ENCODE data around the gene STX8.

Gene STX8

DNA sequence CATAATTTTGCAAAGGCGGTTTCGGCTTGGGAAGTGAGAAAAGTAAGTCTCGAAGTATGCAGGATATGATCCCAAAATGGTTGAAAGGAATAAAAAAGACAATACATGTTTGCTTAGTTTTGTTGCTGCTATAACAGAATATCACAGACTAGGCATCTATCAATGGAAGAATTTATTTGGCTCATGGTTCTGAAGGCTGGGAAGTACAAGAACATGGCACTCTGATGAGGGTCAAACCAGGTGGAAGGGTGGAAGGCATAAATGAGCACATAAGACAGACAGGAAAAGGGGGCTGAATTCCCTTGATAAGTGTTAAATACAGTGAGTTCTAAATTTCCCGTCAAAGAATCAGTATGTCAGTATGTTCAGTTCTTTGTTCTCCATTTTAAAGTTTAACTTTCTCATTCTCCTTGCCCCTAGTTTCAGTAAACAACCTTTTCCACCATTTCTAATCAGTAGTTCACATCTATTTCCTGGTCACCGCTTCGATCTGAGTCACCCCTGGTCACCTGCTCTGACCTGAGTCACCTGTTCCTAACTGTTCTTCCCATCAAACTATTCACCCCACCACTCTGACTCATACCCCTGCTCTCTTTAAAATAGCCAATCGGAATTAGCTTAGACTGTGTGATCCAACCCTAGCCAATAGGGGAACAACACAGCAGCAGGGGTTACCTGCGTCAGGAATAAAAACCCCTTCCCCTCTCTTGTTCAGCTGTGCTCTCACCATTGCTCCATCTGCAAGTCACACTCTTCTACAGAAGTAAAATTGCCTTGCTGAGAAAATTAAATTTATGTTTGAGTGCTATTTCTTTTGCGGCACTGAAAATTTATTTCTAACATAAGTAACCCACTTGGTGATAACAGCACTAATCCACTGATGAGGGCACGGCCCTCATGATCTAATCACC lies 240.8 kb downstream of the STX8 start:
- DNase-seq = no peak

GRCh38 chr17:9332132-9332494 lies 243.5 kb downstream of the STX8 start:
- no peak for DNase-seq

DNA sequence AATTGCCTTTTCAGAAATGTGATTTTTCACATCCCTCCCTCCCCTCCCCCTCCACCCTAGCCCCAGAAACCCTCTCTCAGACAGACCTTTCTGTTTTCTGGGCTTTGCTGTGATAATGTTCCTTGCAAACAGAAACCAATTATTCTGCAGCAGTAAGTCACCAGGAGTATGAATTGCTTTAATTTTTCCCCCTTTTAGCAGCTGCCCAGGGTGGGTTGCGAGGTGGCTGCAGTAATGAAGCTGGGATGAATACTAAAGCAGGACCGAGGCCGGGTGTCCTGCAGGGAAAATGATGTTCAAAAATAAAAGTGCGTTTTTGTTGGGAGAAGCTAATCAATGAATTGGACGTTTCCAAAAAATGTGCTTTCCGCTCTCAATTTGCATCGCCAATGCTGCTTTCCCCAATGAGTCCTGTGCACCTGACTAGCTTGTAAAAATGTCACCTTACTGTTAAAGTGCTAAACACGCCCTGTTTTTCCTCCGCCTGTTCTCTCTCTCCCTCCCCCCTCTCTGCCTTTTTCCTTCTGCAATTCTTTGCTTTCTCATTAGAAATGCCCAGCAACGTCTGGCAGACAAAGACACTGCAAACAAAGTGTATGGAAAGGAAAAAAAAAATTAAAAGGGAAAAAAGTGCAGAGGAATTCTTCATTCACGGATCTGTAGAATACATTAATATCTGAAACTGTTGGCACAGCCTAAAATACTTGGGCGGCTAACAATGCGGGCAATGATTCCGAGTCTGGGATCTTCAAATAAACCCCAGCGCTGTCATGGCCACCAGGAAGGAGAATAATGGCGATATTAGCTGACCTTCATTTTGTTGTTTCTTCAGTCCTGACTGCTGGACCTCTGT lies 244.1 kb downstream of the STX8 start:
- DNase-seq = no peak

DNA sequence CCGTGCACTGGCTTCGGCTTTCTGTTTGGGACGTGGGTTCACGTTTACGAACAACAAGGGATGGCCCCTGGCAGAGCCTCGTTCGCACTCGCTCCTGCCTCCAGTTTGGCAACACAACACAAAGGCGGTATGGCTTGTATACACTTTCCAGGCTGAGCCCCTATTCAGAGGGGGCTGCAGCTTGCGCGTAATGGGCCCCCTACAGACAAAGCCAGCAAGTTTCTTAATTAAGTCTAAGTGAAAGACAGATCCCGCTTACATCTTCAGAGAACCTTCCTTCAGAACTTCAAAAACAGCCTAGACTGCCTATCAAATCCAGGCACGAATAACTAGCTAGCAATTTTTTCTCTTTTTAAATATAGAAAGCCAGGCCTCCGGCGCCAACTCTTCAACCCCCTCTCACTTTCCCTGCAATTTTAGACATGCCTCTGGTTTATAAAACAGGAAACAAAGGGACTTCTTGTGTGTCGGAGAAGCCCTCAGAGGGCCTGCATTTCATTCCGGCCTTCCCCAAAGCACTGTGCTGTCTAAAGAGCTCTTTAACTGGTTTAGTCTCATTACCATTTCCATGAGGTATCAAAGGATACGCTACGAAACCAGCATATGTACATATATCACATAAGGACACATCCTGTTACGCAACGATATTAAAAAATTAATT lies 244.9 kb downstream of the STX8 start:
- no peak for DNase-seq

GRCh38 chr17:9330141-9330540 lies 245.5 kb downstream of the STX8 start:
- no peak for DNase-seq

- DNase-seq = no peak
These were observed 246.2 kb downstream of the STX8 start for GRCh38 chr17:9329251-9329921.

DNA sequence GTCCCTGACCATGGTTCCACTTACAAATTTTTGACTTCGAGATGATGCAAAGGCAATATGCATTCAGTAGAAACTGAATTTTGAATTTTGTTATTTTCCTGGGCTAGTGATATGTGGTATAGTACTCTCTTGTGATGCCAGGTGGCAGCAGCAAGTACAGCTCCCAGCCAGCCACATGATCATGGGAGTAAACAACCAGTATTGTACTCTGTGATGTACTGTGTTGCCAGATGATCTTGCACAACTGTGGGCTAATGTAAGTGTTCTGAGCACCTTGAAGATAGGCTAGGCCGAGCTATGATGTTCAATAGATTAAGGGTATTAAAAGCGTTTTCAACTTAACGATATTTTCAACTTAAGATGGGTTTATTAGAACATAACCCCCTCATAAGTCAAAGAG lies 250.8 kb downstream of the STX8 start:
- DNase-seq = peak in 1 of 3 experiments; percentile 3

DNA sequence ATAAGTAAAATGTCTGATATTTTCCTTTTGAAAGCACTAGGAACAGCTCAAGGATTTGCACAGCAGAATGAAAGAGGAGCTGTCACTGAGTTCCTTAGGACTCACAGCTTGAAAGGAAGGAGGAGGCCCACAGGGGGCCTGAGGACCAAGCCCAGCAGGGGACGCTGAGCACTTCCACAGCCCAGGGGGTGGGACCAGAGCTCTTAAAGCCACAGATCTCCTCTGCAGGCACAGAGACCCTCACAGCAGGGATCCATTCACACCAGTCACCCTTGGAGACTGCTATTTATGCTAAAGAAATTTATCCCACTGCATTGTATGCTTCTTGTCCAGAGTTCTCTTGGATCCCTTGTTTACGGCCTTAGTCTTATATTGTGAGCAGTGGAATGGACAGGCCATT lies 253.3 kb downstream of the STX8 start:
- peak in 1 of 3 experiments; percentile 1 for DNase-seq

DNA sequence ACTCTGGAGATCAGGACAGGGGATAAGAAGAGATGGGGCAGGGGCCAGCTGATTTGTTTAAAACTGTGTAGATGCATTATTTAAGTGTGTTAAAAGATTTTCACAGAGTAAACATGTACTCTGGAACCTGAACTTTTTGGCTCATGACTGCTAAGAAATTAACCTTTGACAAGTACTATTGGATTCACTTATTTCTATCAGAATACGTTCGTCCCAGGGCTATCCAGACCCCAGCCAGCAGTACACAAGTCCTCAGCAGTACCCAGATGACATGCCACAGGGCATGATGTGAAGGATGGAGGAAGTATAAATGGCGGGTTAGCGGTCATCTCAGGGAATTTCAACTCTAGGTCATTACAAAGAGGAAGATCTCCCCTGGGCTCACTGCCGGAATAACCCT lies 253.7 kb downstream of the STX8 start:
- no peak for DNase-seq

- no peak for DNase-seq
These were observed 260.3 kb downstream of the STX8 start for GRCh38 chr17:9315360-9315759.

- no peak for DNase-seq
These were observed 262.3 kb downstream of the STX8 start for GRCh38 chr17:9313346-9313745.

DNA sequence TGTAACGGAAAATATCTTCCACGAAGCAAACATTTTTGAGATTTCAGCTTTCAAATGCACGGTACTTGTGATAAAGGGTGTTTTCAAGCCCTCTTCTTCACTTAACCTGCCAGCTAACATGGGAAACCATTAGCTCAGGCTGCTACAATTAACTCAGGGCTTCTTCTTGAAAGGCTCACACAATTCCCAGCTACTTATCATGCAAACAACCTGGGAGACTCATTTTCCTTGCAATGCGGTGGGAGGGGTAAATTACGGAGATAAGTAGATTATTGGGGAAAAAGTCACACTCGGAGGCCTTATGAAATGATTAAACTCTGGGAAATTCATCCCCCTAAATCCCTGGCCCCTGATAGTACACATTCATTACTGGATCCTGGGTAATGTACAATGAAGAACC lies 266.4 kb downstream of the STX8 start:
- DNase-seq = peak in 1 of 3 experiments; percentile 3

DNA sequence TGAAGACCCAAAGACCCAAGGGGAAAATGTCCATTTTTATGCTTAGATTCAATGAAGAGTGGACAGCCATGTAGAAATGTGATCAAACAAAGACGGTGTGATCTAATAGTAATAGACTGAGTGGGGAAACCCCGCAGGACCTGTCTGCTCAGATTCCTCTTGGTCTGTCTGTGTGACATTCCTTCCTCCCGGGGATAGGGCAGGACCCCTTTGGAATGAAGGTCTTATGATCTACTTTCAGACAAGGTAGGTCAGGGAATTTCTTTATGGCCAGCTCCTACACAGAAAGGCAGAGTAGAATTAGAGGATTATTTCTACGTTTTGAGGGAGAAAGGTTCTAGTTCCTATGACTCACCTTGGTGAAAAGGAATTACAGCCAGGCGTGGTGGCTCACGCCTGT lies 267.6 kb downstream of the STX8 start:
- DNase-seq = no peak

- no peak for DNase-seq
These were observed 268.2 kb downstream of the STX8 start for GRCh38 chr17:9307313-9307998.

- DNase-seq = no peak
These were observed 269.5 kb downstream of the STX8 start for GRCh38 chr17:9306086-9306485.

GRCh38 chr17:9299695-9300094 lies 275.9 kb downstream of the STX8 start:
- no peak for DNase-seq

GRCh38 chr17:9298776-9299295 lies 276.8 kb downstream of the STX8 start:
- no peak for DNase-seq

DNA sequence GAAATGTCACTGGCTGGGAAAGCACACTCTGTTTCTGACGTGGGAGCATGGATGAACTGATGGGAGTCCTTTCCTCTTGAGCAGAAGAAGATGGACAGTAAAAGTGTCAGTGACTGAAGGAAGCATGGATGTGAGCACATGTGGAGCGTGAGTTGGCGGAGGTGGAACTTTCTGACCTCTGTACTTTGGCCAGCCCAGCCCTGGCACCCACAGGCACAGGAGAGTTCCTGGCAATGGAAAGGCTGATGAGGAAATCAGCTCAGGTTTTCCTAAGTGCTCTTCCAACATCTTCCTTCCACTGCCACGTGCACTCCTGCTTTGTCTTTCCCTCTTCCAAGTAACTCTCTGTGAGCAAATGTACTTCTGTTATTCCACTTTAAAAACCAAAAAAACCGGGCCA lies 277.5 kb downstream of the STX8 start:
- DNase-seq = no peak

DNA sequence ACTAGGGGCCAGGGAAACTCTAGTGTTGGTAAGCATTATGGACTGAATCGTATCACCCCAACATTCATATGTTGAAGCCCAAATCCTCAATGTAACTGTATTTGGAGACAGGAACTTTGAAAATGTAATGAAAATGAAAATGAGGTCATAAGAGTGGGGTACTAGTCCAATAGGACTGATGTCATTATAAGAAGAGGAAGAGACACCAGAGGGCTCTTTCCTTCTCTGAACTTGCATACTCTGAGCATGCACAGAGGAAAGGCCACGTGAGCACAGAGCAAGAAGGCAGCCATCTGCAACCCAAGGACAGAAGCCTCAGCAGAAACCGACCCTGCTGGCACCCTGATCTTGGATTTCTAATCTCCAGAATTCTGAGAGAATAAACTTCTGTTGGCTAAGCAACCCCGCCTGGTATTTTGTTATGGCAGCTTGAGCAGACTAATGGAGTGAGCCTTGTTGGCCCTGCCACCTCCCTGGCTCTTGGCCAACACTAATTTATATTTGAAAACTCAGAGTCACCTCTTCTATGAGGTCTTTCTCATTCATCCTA lies 280.9 kb downstream of the STX8 start:
- no peak for DNase-seq

GRCh38 chr17:9292561-9292941 lies 283.1 kb downstream of the STX8 start:
- no peak for DNase-seq

DNA sequence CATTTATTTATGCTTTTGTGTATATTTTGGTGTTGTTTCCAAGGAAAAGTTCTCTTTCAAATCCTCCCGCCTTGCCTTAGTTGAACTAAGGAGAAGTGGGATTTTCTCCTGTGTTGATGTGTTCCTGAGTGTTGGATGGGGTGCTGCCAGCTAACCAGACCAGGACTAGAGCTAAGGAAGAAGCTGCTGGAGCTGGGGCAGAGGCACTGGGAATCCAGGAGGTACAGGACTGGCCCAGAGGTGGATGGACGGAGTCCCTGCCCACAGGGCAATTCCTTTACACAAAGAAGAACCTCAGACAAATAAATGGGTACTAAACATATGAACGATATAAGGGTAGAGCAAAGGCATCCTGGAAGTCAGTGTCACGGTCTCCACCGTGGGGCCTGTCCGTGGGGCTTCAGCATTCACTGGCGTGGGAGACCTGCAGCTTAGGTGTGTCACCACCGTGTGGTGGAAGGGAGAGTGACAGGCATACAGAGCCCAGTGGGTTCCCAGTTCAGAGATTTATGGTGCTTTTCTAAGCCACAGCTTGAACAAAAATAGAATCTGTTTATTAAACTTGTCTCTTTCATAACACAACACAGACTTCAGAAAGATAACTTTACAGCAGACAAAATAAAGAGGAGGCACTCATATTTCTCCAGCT lies 283.6 kb downstream of the STX8 start:
- DNase-seq = peak in 2 of 3 experiments; percentile 2 to 27

Measured in NCI-H1417 (cell line).